HG03095 (cell line): ENCODE data around the gene LGALS1.
"Not testable (repeated sequence)": the region's sequence is repeated elsewhere in the genome, so short reads cannot be mapped to it uniquely, and the experiment has no call there.

Source experiments
- ATAC-seq: cut with Tn5 transposase; IDR thresholded peaks from one replicate; pipeline ENCODE4 v1.9.1; 2021; ENCODE audit warnings: moderate library complexity; ENCODE audit not compliant: unreplicated experiment

LGALS1 gene

GRCh38 chr22:37639070-37639760 is 36.2 kb upstream of the LGALS1 start, which contains the start of gene SH3BP1:
TSS of gene SH3BP1 (plus strand) at chr22:37639669. CDS start at chr22:37639788, 119 bp downstream.
- ATAC-seq: no peak

DNA sequence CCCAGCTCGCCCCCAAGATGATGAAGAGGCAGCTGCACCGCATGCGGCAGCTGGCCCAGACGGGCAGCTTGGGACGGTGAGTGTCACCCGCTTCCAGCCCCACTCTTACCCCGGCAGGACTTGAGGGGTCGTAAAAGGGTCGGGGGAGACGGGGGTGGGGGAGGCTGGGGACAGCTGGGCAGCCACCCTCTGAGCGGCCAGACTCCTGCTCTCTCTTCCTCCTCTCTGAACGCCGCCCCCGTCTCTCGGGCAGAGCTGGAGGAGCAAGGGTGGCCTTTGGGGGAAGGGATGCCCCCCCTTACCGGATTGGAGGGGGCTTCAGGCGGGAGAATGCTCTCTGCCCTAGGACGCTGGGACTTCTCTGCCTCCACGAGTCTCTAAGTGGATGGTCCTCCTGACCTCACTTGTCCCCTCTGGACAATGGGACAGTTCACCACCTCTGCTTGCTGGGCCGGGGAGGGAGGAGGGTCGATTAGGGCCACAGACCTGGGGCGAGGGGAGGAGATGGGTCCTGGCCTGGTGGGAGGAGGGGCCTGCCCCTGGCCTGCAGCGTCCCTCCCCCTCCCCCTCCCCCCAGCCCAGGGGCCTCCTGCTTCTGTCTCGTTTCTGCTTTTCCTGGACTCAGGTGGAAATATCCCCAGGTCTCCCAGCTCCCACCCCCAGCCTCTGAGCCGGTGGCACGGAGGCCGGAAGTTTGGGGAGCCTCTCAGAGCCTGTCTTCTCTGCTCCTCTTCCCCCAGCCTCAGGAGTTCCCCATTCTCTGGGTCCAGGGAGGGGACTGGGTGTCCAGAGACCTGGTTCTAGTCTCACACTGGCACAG is 35.5 kb upstream of the LGALS1 start:
- no peak for ATAC-seq

GRCh38 chr22:37640591-37641560 is 34.6 kb upstream of the LGALS1 start:
- ATAC-seq: no peak

DNA sequence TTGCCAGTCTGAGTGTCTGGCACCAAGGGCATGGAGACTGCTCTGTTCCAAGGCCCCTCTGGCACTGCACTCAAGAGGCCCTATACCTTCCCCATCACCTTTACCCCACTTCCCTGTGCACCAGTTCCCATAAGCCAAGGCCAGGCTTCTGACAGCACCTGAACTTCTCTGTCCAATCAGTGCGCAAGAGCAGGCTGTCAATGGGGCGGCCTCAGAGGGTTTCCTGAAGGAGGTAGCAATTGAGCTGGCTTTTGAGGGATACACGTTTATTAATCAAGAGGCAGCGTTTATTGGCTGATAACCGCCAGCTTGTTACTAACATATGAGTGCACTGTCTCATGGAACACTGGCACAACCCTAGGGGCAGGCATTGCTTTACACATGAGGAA is 33.9 kb upstream of the LGALS1 start:
- ATAC-seq: no peak

GRCh38 chr22:37643225-37643847 is 32.1 kb upstream of the LGALS1 start:
- peak; percentile 43 for ATAC-seq

- ATAC-seq: no peak
Measured at GRCh38 chr22:37647317-37647716, 28.1 kb upstream of the LGALS1 start.

DNA sequence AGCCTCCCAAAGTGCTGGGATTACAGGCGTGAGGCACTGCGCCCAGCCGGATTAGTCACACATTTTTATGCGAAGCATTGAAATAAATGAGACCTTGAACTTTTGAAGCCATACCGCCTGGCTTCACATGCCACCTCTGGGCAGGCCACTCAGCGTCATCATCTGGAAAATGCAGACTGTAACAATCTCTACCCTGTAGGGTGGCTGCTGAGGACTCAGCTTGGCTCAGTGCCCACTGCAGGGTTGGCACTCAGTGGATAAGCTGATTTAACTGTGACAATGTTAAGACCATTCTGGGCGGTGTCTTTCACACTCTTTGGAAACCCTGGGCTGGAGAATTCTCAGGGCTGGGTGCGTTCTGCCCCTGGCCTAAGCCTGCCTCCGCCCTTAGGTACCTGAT is 27.5 kb upstream of the LGALS1 start:
- ATAC-seq: no peak

DNA sequence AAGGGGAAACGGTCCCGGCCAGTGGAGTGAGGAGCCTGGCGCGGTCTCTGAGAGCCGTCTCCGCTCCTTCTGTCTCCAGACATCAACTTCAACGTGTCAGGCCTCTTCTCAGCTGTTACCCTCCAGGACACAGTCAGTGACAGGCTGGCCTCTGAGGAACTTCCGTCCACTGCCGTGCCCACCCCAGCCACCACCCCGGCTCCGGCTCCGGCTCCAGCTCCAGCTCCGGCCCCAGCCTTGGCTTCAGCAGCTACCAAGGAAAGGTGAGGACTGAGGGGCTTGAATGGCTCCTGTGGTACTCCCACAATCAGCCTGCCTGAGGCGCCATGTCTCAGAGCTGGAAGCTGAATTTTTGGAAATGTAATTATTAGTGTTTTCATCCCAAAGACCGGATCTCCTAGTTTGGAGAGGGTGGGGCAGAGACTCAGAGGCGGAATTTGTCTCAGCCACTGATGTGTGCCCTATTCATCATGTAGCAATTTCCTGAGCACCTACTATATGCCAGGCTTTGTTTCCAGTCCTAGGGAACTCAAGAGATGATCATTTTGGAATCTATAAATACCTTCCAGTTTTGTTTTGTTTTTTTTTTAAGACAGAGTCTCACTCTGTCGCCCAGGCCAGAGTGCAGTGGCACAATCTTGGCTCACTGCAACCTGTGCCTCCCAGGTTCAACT is 24.8 kb upstream of the LGALS1 start:
- ATAC-seq: no peak

GRCh38 chr22:37654563-37655251 is 20.7 kb upstream of the LGALS1 start:
- no peak for ATAC-seq

GRCh38 chr22:37655252-37655563 is 20.2 kb upstream of the LGALS1 start:
- ATAC-seq: no peak

GRCh38 chr22:37656583-37656982 is 18.9 kb upstream of the LGALS1 start:
- ATAC-seq: not testable (repeated sequence)

- no peak for ATAC-seq
Measured at GRCh38 chr22:37657590-37658132, 17.8 kb upstream of the LGALS1 start.

- ATAC-seq: peak; percentile 64
Measured at GRCh38 chr22:37658133-37659065, 17.0 kb upstream of the LGALS1 start, which contains the start of gene PDXP. TSS of gene PDXP (plus strand) at chr22:37658723. CDS start at chr22:37658783, 60 bp downstream.

DNA sequence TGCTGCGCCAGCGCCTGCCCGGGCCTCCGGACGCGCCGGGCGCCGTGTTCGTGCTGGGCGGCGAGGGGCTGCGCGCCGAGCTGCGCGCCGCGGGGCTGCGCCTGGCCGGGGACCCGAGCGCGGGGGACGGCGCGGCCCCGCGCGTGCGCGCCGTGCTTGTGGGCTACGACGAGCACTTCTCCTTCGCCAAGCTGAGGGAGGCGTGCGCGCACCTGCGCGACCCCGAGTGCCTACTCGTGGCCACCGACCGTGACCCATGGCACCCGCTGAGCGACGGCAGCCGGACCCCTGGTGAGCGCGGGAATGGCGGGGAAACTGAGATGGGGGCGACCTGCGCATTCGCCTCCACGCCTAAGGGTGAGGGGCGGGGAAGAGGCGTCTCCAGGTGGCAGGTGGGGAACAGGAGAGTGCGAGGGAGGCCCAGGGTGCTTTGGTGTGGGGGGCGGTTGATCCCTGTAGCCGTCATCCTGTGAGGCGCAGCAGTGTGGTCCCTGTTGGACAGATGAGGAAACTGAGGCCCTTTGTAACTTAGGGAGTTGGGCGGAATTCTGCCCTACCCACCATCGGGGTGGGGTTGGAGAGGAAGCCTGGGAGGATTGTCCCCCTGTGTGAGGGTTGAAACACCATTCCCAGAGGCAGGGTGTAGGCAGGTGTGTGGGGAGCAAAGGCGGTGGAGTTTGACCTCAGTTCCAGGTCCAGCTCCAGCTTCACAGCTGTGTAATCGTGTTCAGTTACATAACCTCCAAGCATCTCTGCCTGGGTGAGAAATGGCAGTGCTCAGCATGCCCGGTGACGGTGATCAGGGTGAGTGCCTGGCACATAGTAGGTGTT is 16.2 kb upstream of the LGALS1 start:
- peak; percentile 16 for ATAC-seq

GRCh38 chr22:37659897-37660708 is 15.3 kb upstream of the LGALS1 start:
- ATAC-seq: no peak

DNA sequence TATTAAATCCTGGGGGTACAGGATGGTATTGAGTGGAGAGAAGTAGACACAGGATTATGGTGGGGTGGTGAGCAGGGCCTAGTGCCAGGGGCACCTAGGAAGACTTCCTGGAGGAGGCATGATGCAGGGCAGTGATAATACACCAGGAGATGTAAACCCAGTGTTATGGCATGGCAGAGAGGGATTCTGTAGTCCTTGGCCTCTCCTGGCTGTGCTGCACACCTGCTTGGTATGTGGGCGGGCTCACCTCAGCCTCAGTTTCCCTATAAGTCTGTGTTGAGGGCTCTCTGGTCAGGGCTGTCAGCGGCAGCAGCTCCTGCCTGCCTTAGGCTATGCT is 14.8 kb upstream of the LGALS1 start:
- ATAC-seq: no peak
